Activated naive CD8-positive, alpha-beta T cell treated with anti-CD3 and anti-CD28 coated beads, Interleukin-2, amount 50 U/mL, for 24 hours (primary cell): Measurements from ENCODE around the gene DYNLRB2.

Source experiments
- ATAC-seq: fragments of 150-1000 bp; cut with Tn5 transposase; one replicate; pipeline ENCODE4 v1.10.0; 2021
- DNase-seq: peaks from one replicate; pipeline ENCODE4 v3.0.0; 2021
- H3K27ac Mint-ChIP-seq: one replicate; pipeline ENCODE4 v1.8.0; 2021; ENCODE audit warnings: mild to moderate bottlenecking, mixed read lengths
- H3K27me3 Mint-ChIP-seq: one replicate; pipeline ENCODE4 v1.8.0; 2021; ENCODE audit warnings: mixed read lengths
- H3K36me3 Mint-ChIP-seq: one replicate; pipeline ENCODE4 v1.8.0; 2021; ENCODE audit warnings: low read depth, mixed read lengths
- H3K4me1 Mint-ChIP-seq: one replicate; pipeline ENCODE4 v1.8.0; 2021; ENCODE audit warnings: mixed read lengths
- H3K4me3 Mint-ChIP-seq: one replicate; pipeline ENCODE4 v1.8.0; 2021; ENCODE audit warnings: mild to moderate bottlenecking, moderate library complexity, mixed read lengths
- H3K9me3 Mint-ChIP-seq: one replicate; pipeline ENCODE4 v1.8.0; 2021; ENCODE audit warnings: mixed read lengths

Gene DYNLRB2

GRCh38 chr16:80570106-80570478, 29.3 kb downstream of the DYNLRB2 start:
- peak; percentile 30 for DNase-seq
- H3K4me3 Mint-ChIP-seq: peak overlapping the region; percentile 58

GRCh38 chr16:80573700-80574120, 32.9 kb downstream of the DYNLRB2 start:
- H3K9me3 Mint-ChIP-seq: peaks cover 3% of the 10 kb centered on the region
- ATAC-seq (no peak), DNase-seq (no peak)
- H3K27me3 Mint-ChIP-seq: peaks cover 12% of the 10 kb centered on the region
- peaks cover 26% of the 10 kb centered on the region for H3K4me1 Mint-ChIP-seq
- no peak overlapping the region for H3K27ac Mint-ChIP-seq
- no peak overlapping the region for H3K4me3 Mint-ChIP-seq
- peaks cover 5% of the 10 kb centered on the region for H3K36me3 Mint-ChIP-seq

More at GRCh38 chr16:80570106-80570478, 29.3 kb downstream of the DYNLRB2 start:
- H3K27me3 Mint-ChIP-seq: peaks cover 9% of the 10 kb centered on the region
- peaks cover 8% of the 10 kb centered on the region for H3K36me3 Mint-ChIP-seq
- H3K9me3 Mint-ChIP-seq: peaks cover 14% of the 10 kb centered on the region
- peaks cover 34% of the 10 kb centered on the region for H3K4me1 Mint-ChIP-seq
- H3K27ac Mint-ChIP-seq: peak overlapping the region; percentile 85
- ATAC-seq: peak; percentile 45

- DNase-seq (no peak), ATAC-seq (no peak)
- Mint-ChIP-seq H3K4me3 (no peak overlapping the region), H3K27ac (no peak overlapping the region), H3K36me3 (peaks cover 1% of the 10 kb centered on the region), H3K27me3 (peaks cover 6% of the 10 kb centered on the region), H3K9me3 (peaks cover 3% of the 10 kb centered on the region), H3K4me1 (peaks cover 27% of the 10 kb centered on the region)
Measured at GRCh38 chr16:80576343-80576912, 35.6 kb downstream of the DYNLRB2 start.

- H3K4me1 Mint-ChIP-seq: peaks cover 33% of the 10 kb centered on the region
- H3K27ac Mint-ChIP-seq: no peak overlapping the region
- no peak for ATAC-seq
- H3K36me3 Mint-ChIP-seq: no peaks in the 10 kb centered on the region
- no peak for DNase-seq
- H3K4me3 Mint-ChIP-seq: no peak overlapping the region
- peaks cover 3% of the 10 kb centered on the region for H3K27me3 Mint-ChIP-seq
- H3K9me3 Mint-ChIP-seq: no peaks in the 10 kb centered on the region
Measured at GRCh38 chr16:80577485-80578280, 36.9 kb downstream of the DYNLRB2 start.

GRCh38 chr16:80580109-80580832, 39.5 kb downstream of the DYNLRB2 start:
- DNase-seq: peak; percentile 61
- Mint-ChIP-seq H3K9me3 (peaks cover 4% of the 10 kb centered on the region), H3K27ac (peak overlapping the region; percentile 88), H3K4me1 (peaks cover 53% of the 10 kb centered on the region), H3K4me3 (peak overlapping the region; percentile 66), H3K27me3 (peaks cover 3% of the 10 kb centered on the region), H3K36me3 (no peaks in the 10 kb centered on the region)
- ATAC-seq: peak; percentile 82

- Mint-ChIP-seq H3K36me3 (no peaks in the 10 kb centered on the region), H3K4me1 (peaks cover 68% of the 10 kb centered on the region), H3K27me3 (peaks cover 6% of the 10 kb centered on the region), H3K27ac (peak overlapping the region; percentile 33), H3K9me3 (peaks cover 9% of the 10 kb centered on the region), H3K4me3 (peak overlapping the region; percentile 19)
- DNase-seq (peak; percentile 61), ATAC-seq (peak; percentile 43)
Measured at GRCh38 chr16:80583466-80583865, 42.7 kb downstream of the DYNLRB2 start.

- no peak overlapping the region for H3K27ac Mint-ChIP-seq
- no peak overlapping the region for H3K4me3 Mint-ChIP-seq
- DNase-seq: no peak
Measured at GRCh38 chr16:80585764-80586163, 45.0 kb downstream of the DYNLRB2 start.

GRCh38 chr16:80586476-80586875, 45.7 kb downstream of the DYNLRB2 start:
- Mint-ChIP-seq H3K4me3 (no peak overlapping the region), H3K9me3 (peaks cover 12% of the 10 kb centered on the region), H3K27ac (no peak overlapping the region), H3K4me1 (peaks cover 55% of the 10 kb centered on the region), H3K27me3 (peaks cover 21% of the 10 kb centered on the region), H3K36me3 (peaks cover 4% of the 10 kb centered on the region)
- DNase-seq (no peak), ATAC-seq (no peak)

More at GRCh38 chr16:80585764-80586163, 45.0 kb downstream of the DYNLRB2 start:
- Mint-ChIP-seq H3K27me3 (peaks cover 21% of the 10 kb centered on the region), H3K36me3 (peaks cover 4% of the 10 kb centered on the region), H3K4me1 (peaks cover 55% of the 10 kb centered on the region), H3K9me3 (peaks cover 12% of the 10 kb centered on the region)
- peak; percentile 63 for ATAC-seq

- peaks cover 55% of the 10 kb centered on the region for H3K4me1 Mint-ChIP-seq
Measured at GRCh38 chr16:80587071-80587470, 46.3 kb downstream of the DYNLRB2 start.

GRCh38 chr16:80591071-80591915, 50.5 kb downstream of the DYNLRB2 start:
- Mint-ChIP-seq H3K27ac (peak overlapping the region; percentile 40), H3K36me3 (peaks cover 12% of the 10 kb centered on the region), H3K27me3 (peaks cover 27% of the 10 kb centered on the region), H3K9me3 (peaks cover 13% of the 10 kb centered on the region), H3K4me3 (peak overlapping the region; percentile 13), H3K4me1 (peaks cover 30% of the 10 kb centered on the region)
- DNase-seq (peak; percentile 11), ATAC-seq (peak; percentile 88)

More at GRCh38 chr16:80587071-80587470, 46.3 kb downstream of the DYNLRB2 start:
- ATAC-seq (no peak), DNase-seq (no peak)
- H3K27ac Mint-ChIP-seq: no peak overlapping the region
- H3K36me3 Mint-ChIP-seq: peaks cover 4% of the 10 kb centered on the region
- H3K27me3 Mint-ChIP-seq: peaks cover 21% of the 10 kb centered on the region
- H3K4me3 Mint-ChIP-seq: no peak overlapping the region
- peaks cover 12% of the 10 kb centered on the region for H3K9me3 Mint-ChIP-seq

GRCh38 chr16:80592273-80592672, 51.5 kb downstream of the DYNLRB2 start:
- Mint-ChIP-seq H3K27ac (no peak overlapping the region), H3K27me3 (peaks cover 34% of the 10 kb centered on the region)
- DNase-seq: no peak

GRCh38 chr16:80594756-80595155, 54.0 kb downstream of the DYNLRB2 start:
- ATAC-seq (no peak), DNase-seq (no peak)
- Mint-ChIP-seq H3K27ac (no peak overlapping the region), H3K9me3 (peaks cover 11% of the 10 kb centered on the region), H3K36me3 (peaks cover 15% of the 10 kb centered on the region), H3K4me1 (peaks cover 23% of the 10 kb centered on the region), H3K4me3 (no peak overlapping the region), H3K27me3 (peaks cover 17% of the 10 kb centered on the region)

More at GRCh38 chr16:80592273-80592672, 51.5 kb downstream of the DYNLRB2 start:
- ATAC-seq: no peak
- Mint-ChIP-seq H3K4me3 (no peak overlapping the region), H3K4me1 (peaks cover 23% of the 10 kb centered on the region), H3K36me3 (peaks cover 19% of the 10 kb centered on the region), H3K9me3 (peaks cover 19% of the 10 kb centered on the region)

- peaks cover 16% of the 10 kb centered on the region for H3K4me1 Mint-ChIP-seq
- H3K27me3 Mint-ChIP-seq: peaks cover 12% of the 10 kb centered on the region
- H3K36me3 Mint-ChIP-seq: peaks cover 15% of the 10 kb centered on the region
Measured at GRCh38 chr16:80596507-80597207, 55.9 kb downstream of the DYNLRB2 start.

More at GRCh38 chr16:80596507-80597207, 55.9 kb downstream of the DYNLRB2 start:
- H3K4me3 Mint-ChIP-seq: no peak overlapping the region
- H3K27ac Mint-ChIP-seq: no peak overlapping the region
- DNase-seq (no peak), ATAC-seq (no peak)
- peaks cover 11% of the 10 kb centered on the region for H3K9me3 Mint-ChIP-seq
